Measurements from ENCODE around the gene MPO. TPM values are rescaled to one million over a fixed set of nuclear protein-coding genes. Genes with fewer than 3 reads are reported as not detected.

Gene MPO
- polyA plus RNA-seq, 1 experiment, result not detected

DNA sequence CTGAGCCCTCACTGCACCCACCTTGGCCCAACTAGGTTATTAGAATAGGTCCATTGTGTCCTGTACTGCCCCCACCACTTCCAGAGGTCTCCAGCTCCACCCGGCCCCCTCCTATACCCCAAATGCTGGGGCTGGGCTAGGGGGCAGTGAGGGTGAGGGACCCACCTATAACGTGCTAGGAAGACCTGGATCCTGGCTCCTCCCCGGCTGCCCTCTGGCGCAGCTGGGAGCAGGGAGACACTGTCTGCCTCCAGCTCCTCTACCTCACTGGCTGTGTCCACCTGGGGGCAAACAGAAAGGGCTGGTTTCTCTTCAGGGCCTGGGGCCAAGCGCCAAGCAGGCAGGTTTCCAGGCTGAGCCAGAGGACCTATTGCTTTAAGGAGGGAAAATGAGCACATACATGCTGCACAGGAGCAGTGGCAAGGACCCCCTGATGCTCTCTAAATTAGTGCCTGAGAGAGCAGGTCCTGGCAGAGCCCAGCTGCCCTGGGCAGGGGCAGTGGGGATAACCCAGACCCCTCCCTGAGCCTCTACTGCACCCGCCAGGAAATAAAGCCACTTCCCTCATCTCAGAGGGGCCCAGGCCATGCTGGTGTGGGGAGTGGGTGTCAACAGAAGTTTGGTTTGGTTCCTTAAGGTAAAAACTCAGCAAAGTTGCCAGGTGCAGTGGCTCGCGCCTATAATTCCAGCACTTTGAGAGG, 35.7 kb upstream of the MPO start:
- Histone ChIP-seq H3K27me3 (ENCODE audit: control insufficient read depth, insufficient read depth, low read length) (no peaks in the 10 kb centered on the region), H3K9me3 (ENCODE audit: control insufficient read depth, insufficient read depth, low read length) (no peaks in the 10 kb centered on the region), H3K4me3 (ENCODE audit: low read depth, low read length) (no peak overlapping the region), H3K27ac (ENCODE audit: low read depth, low read length) (no peak overlapping the region)
- CTCF ChIA-PET, result interaction anchor here (0.6 to 6.5 kb wide), 19 partner anchors 10 to 172 kb away, joined by 3 to 107 read pairs (median 10); partner anchors contain the start of genes HSF5, RNF43 and SUPT4H1
- POLR2A ChIA-PET, result interaction anchor here (0.6 to 1.9 kb wide), 2 partner anchors 36 to 101 kb away, joined by 3 to 8 read pairs; partner anchors contain the start of gene RNF43
- TF ChIP-seq, protein P1, sequence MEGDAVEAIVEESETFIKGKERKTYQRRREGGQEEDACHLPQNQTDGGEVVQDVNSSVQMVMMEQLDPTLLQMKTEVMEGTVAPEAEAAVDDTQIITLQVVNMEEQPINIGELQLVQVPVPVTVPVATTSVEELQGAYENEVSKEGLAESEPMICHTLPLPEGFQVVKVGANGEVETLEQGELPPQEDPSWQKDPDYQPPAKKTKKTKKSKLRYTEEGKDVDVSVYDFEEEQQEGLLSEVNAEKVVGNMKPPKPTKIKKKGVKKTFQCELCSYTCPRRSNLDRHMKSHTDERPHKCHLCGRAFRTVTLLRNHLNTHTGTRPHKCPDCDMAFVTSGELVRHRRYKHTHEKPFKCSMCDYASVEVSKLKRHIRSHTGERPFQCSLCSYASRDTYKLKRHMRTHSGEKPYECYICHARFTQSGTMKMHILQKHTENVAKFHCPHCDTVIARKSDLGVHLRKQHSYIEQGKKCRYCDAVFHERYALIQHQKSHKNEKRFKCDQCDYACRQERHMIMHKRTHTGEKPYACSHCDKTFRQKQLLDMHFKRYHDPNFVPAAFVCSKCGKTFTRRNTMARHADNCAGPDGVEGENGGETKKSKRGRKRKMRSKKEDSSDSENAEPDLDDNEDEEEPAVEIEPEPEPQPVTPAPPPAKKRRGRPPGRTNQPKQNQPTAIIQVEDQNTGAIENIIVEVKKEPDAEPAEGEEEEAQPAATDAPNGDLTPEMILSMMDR (IDR thresholded peaks at IDR 0.05; ENCODE audit: low read depth, low read length), result no peak
- DNase-seq (ENCODE audit: low read depth, low spot score), result no peak

- Histone ChIP-seq H3K27me3 (ENCODE audit: control insufficient read depth, insufficient read depth, low read length) (no peaks in the 10 kb centered on the region), H3K4me3 (ENCODE audit: low read depth, low read length) (no peak overlapping the region), H3K27ac (ENCODE audit: low read depth, low read length) (no peak overlapping the region), H3K9me3 (ENCODE audit: control insufficient read depth, insufficient read depth, low read length) (no peaks in the 10 kb centered on the region)
- CTCF ChIA-PET, result interaction anchor here (2.6 to 6.5 kb wide), 3 partner anchors 12 to 132 kb away, joined by 11 to 107 read pairs (median 68); partner anchors contain the start of gene RNF43
- TF ChIP-seq, protein P1 (IDR thresholded peaks at IDR 0.05; ENCODE audit: low read depth, low read length), result no peak
- POLR2A ChIA-PET, result interaction anchor here (0.6 kb wide), 1 partner anchor 37 kb away, joined by 3 read pairs; no protein-coding TSS in a partner anchor
- no peak for DNase-seq (ENCODE audit: low read depth, low spot score)
These were observed 35.0 kb upstream of the MPO start for GRCh38 chr17:58315750-58316149.

DNA sequence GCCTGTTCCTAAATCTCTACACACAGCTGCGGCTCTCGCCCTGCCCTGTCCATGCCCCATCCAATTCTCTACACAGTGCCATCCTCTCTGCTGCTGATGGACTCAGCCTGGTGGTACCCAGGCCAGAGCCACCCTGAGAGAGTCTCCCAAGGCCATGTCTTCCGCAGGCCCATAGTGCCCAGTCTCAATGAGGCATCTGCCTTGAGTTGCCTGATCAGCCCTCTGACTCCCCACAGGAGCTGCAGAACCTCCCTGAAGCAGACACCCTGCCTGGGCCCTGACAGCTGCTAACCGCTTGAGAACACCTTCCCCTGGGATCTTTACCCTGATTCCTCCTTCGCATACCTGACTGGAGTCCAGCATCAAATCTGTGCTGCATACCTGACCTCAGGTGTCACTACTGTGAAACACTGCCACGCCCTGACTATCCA, 34.6 kb upstream of the MPO start:
- POLR2A ChIA-PET, result no interaction called here
- CTCF ChIA-PET, result interaction anchor here (2.6 to 6.5 kb wide), 3 partner anchors 11 to 133 kb away, joined by 11 to 107 read pairs (median 68); partner anchors contain the start of gene RNF43
- TF ChIP-seq, protein P1 (IDR thresholded peaks at IDR 0.05; ENCODE audit: low read depth, low read length), result no peak
- H3K27ac ChIP-seq (ENCODE audit: low read depth, low read length), result no peak overlapping the region
- no peak for DNase-seq (ENCODE audit: low read depth, low spot score)
- no peaks in the 10 kb centered on the region for H3K27me3 ChIP-seq (ENCODE audit: control insufficient read depth, insufficient read depth, low read length)
- H3K4me3 ChIP-seq (ENCODE audit: low read depth, low read length), result no peak overlapping the region
- no peaks in the 10 kb centered on the region for H3K9me3 ChIP-seq (ENCODE audit: control insufficient read depth, insufficient read depth, low read length)

- Histone ChIP-seq H3K27me3 (ENCODE audit: control insufficient read depth, insufficient read depth, low read length) (no peaks in the 10 kb centered on the region), H3K4me3 (ENCODE audit: low read depth, low read length) (no peak overlapping the region), H3K27ac (ENCODE audit: low read depth, low read length) (no peak overlapping the region), H3K9me3 (ENCODE audit: control insufficient read depth, insufficient read depth, low read length) (no peaks in the 10 kb centered on the region)
- ChIA-PET POLR2A (interaction anchor here (1.1 kb wide), 1 partner anchor 37 kb away, joined by 5 read pairs; the partner anchor contains the start of gene SUPT4H1), CTCF (interaction anchor here (2.6 to 6.5 kb wide), 3 partner anchors 10 to 133 kb away, joined by 11 to 107 read pairs (median 68); partner anchors contain the start of gene RNF43)
- no peak for DNase-seq (ENCODE audit: low read depth, low spot score)
- TF ChIP-seq, protein P1 (IDR thresholded peaks at IDR 0.05; ENCODE audit: low read depth, low read length), result no peak
These were observed 33.9 kb upstream of the MPO start for GRCh38 chr17:58314706-58315015.
